Fibroblast of skin of abdomen (primary cell): ENCODE results near the gene PHF21B.

ENCODE experiments used
- DNase-seq: peaks from one replicate; pipeline ENCODE4 v3.0.0-alpha.2; 2013

Gene PHF21B

GRCh38 chr22:44838316-44839016 is 171.3 kb downstream of the PHF21B start:
- DNase-seq: no peak

GRCh38 chr22:44837481-44837880 is 172.3 kb downstream of the PHF21B start:
- DNase-seq: no peak

DNA sequence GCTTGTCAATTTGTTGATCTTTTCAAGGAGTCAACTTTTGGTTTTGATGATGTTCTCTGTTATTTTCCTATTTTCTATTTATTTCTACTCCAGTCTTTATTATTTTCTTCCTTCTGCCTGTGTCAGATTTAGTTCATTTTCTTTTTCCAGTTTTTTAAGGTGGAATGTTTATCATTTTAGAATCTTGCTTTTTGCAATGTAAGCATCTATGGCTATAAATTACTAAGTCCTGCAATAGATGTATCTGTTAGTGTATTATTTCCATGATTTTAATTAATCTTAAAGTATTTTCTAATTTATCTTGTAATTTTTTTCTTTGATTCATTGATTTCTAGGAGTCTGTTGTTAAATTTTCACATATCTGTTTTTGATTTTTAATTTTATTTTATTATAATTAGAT is 175.7 kb downstream of the PHF21B start:
- DNase-seq: no peak

GRCh38 chr22:44831885-44832284 is 177.9 kb downstream of the PHF21B start:
- DNase-seq: no peak
